Endothelial cell of umbilical vein (primary cell): Measurements from ENCODE around the gene PNMA6F. TPM values are rescaled to one million over a fixed set of nuclear protein-coding genes. Genes with fewer than 3 reads are reported as not detected.

Source experiments
- Bru-seq: library from RNA; stranded (reverse); fragments of 400-500 nt; gene quantifications from one replicate; lab custom pipeline; 2021; lab: Mats Ljungman, UMichigan
- BruChase-seq, 2 experiments: library from RNA; stranded (reverse); fragments of 400-500 nt; gene quantifications; one replicate each; lab custom pipeline; 2021; lab: Mats Ljungman, UMichigan
- BruUV-seq: library from RNA; stranded (reverse); fragments of 400-500 nt; replicated peaks from 2 replicates; lab custom pipeline; 2021; lab: Mats Ljungman, UMichigan
- CTCF ChIA-PET: fragments of 300-600, 350-600 bp; sonication (Branson Sonifier 250); formaldehyde crosslinking; loops from one replicate; lab custom pipeline; 2021; ENCODE audit warnings: antibody characterized with exemption, inconsistent platforms; lab: Charles Lee
- POLR2A ChIA-PET: fragments of 300-600, 350-600 bp; sonication (Branson Sonifier 250); formaldehyde crosslinking; loops from one replicate; lab custom pipeline; 2021; ENCODE audit warnings: antibody characterized with exemption, inconsistent platforms; lab: Charles Lee
- DNase-seq: peaks from one replicate; pipeline ENCODE4 v3.0.0-alpha.2; 2011; ENCODE audit warnings: low read depth, low spot score
- FAIRE-seq: peaks from 2 replicates; lab custom pipeline; 2011; peaks lifted over from hg19 to GRCh38; lab: Jason Lieb, UNC
- H2AFZ ChIP-seq: 2 replicates; pipeline ENCODE4 v1.6.0; 2012; ENCODE audit warnings: low read depth, low read length, control low read depth, inconsistent platforms
- H3K27ac ChIP-seq: 2 replicates; pipeline ENCODE4 v1.5.1; 2011; ENCODE audit warnings: low read depth, mild to moderate bottlenecking, control low read depth, low read length, moderate library complexity; ENCODE audit not compliant: insufficient read depth
- H3K27me3 ChIP-seq, 2 experiments: 2 replicates each; pipeline versions ENCODE4 v1.6.0 to v1.6.1; 2011; ENCODE audit warnings: low read length in 2 of 2, mixed read lengths in 1 of 2; ENCODE audit not compliant: control insufficient read depth in 2 of 2, insufficient read depth in 2 of 2
- H3K36me3 ChIP-seq, 2 experiments: 2 replicates in 1 of 2; 3 replicates in 1 of 2; pipeline ENCODE4 v1.5.1; 2011; ENCODE audit warnings: low read length in 2 of 2, mild to moderate bottlenecking in 1 of 2, moderate library complexity in 1 of 2; ENCODE audit not compliant: control insufficient read depth in 2 of 2, insufficient read depth in 2 of 2; ENCODE audit errors: extremely low read depth in 1 of 2
- H3K4me1 ChIP-seq: 3 replicates; pipeline ENCODE4 v1.5.1; 2011; ENCODE audit warnings: mild to moderate bottlenecking, low read length; ENCODE audit not compliant: control insufficient read depth, insufficient read depth; ENCODE audit errors: extremely low read depth
- H3K4me2 ChIP-seq: 2 replicates; pipeline ENCODE4 v1.6.1; 2011; ENCODE audit warnings: low read length, control low read depth, mixed read lengths; ENCODE audit not compliant: insufficient read depth
- H3K4me3 ChIP-seq, 3 experiments: fragments of 200-600 bp in 1 of 3; sonication (generic), shearing (Covaris generic) in 1 of 3; replicated peaks in 1 of 3; 2 replicates each; pipeline ENCODE4 v1.5.1; 2011 to 2016; ENCODE audit warnings: control low read depth in 3 of 3, low read length in 3 of 3, mild to moderate bottlenecking in 2 of 3, inconsistent platforms in 1 of 3, low read depth in 1 of 3, moderate library complexity in 1 of 3; ENCODE audit not compliant: insufficient read depth in 1 of 3
- H3K79me2 ChIP-seq: 2 replicates; pipeline ENCODE4 v1.6.0; 2012; ENCODE audit warnings: low read length, inconsistent platforms; ENCODE audit not compliant: control insufficient read depth, insufficient read depth
- H3K9ac ChIP-seq: replicated peaks from 2 replicates; pipeline ENCODE3; 2011; ENCODE audit warnings: low read length, control low read depth; ENCODE audit not compliant: insufficient read depth; ENCODE audit errors: extremely low read depth
- H3K9me1 ChIP-seq: replicated peaks from 3 replicates; pipeline ENCODE4 v1.6.0; 2011; ENCODE audit warnings: mild to moderate bottlenecking, low read length; ENCODE audit not compliant: control insufficient read depth, insufficient read depth; ENCODE audit errors: extremely low read depth
- H3K9me3 ChIP-seq: replicated peaks from 2 replicates; pipeline ENCODE4 v1.5.1; 2012; ENCODE audit warnings: low read length, inconsistent platforms; ENCODE audit not compliant: control insufficient read depth, insufficient read depth
- H4K20me1 ChIP-seq: replicated peaks from 2 replicates; pipeline ENCODE3; 2011; ENCODE audit warnings: mild to moderate bottlenecking, low read length; ENCODE audit not compliant: control insufficient read depth, insufficient read depth; ENCODE audit errors: extremely low read depth
- EZH2 ChIP-seq: IDR thresholded peaks from 2 replicates; pipeline ENCODE4 v1.6.1; 2012; ENCODE audit warnings: borderline replicate concordance, low read depth, mild to moderate bottlenecking, moderate library complexity, low read length, inconsistent platforms; ENCODE audit not compliant: severe bottlenecking
- FOS ChIP-seq: IDR thresholded peaks from 2 replicates; pipeline ENCODE4 v1.6.1; 2011; ENCODE audit warnings: mild to moderate bottlenecking, low read length, moderate library complexity, borderline replicate concordance; ENCODE audit not compliant: insufficient read depth
- GATA2 ChIP-seq: IDR thresholded peaks from 2 replicates; pipeline ENCODE4 v1.7.0; 2011; ENCODE audit warnings: low read depth, mild to moderate bottlenecking, moderate library complexity, mixed read lengths, low read length; ENCODE audit not compliant: insufficient read length, insufficient read depth
- JUN ChIP-seq: IDR thresholded peaks from 2 replicates; pipeline ENCODE4 v1.6.1; 2011; ENCODE audit warnings: borderline replicate concordance, low read depth; ENCODE audit not compliant: insufficient read length, insufficient read depth
- MYC ChIP-seq: IDR thresholded peaks from one replicate; pipeline ENCODE4 v1.6.1; 2011; ENCODE audit warnings: mild to moderate bottlenecking, low read depth, low read length
- POLR2A ChIP-seq: IDR thresholded peaks from 2 replicates; pipeline ENCODE4 v1.6.1; 2012; ENCODE audit warnings: low read depth, mild to moderate bottlenecking, control low read depth, low read length
- POLR2AphosphoS5 ChIP-seq: IDR thresholded peaks from 2 replicates; pipeline ENCODE4 v1.6.1; 2012; ENCODE audit warnings: low read depth, mild to moderate bottlenecking, control low read depth, low read length, moderate library complexity; ENCODE audit not compliant: insufficient read depth
- dilution Hi-C: fragments of 300-500 bp; cut with MboI; formaldehyde crosslinking; loops from one replicate; pipeline ENCODE4 v1.15.0; 2019; ENCODE audit warnings: low sequenced_read_pairs; ENCODE audit not compliant: extremely low pct_ligation_motif_present
- intact Hi-C: fragments of 100-400 bp; cut with micrococcal nuclease; formaldehyde crosslinking; loops from one replicate; pipeline ENCODE4 v1.10.0; 2022
- long read RNA-seq: library from polyadenylated mRNA; stranded (forward); transcript quantifications from one replicate; pipeline ENCODE4 v2.0.0, GENCODE V29; 2021
- polyA minus RNA-seq, 3 experiments: library from RNA; depleted of rRNA, polyadenylated mRNA; stranded (reverse); fragments of >200 nt; gene quantifications; 1 replicate in 1 of 3; 2 replicates in 2 of 3; pipeline ENCODE4 v1.2.3, GENCODE V29; 2011
- polyA plus RNA-seq, 4 experiments: library from polyadenylated mRNA; depleted of rRNA in 3 of 4; stranded (reverse) in 3 of 4; unstranded in 1 of 4; fragments of >200 nt; gene quantifications; 2 replicates each; pipeline versions ENCODE4 v1.2.1 to v1.2.3, GENCODE V29; 2011 to 2012; ENCODE audit warnings: missing spikeins in 1 of 4
- total RNA-seq: library from RNA; stranded (reverse); gene quantifications from 2 replicates; pipeline ENCODE4 v1.2.3, GENCODE V29; 2021
- TF ChIP-seq, protein P1 (sequence below): IDR thresholded peaks from 2 replicates; pipeline ENCODE4 v1.6.1; 2011; ENCODE audit not compliant: insufficient read depth, insufficient read length
- TF ChIP-seq, protein P2 (sequence below), 2 donors: IDR thresholded peaks; 1 replicate in 1 of 2; 2 replicates in 1 of 2; pipeline ENCODE4 v1.5.1; 2011; ENCODE audit warnings: low read length in 2 of 2, mild to moderate bottlenecking in 2 of 2, moderate library complexity in 2 of 2, control low read depth in 1 of 2, inconsistent platforms in 1 of 2, low read depth in 1 of 2; ENCODE audit not compliant: insufficient read depth in 1 of 2; ENCODE audit errors: extremely low read depth in 1 of 2

Gene PNMA6F
- total RNA-seq (not detected in 2 replicates), polyA plus RNA-seq (not detected in 2 replicates), polyA minus RNA-seq (not detected in 2 replicates), Bru-seq, nascent RNA (not detected), BruChase-seq, experiment 1, labeled RNA remaining after a 6-hour chase (not detected), BruChase-seq, experiment 2, labeled RNA remaining after a 2-hour chase (not detected)
- not detected in 2 replicates for polyA plus RNA-seq (2011; cell fraction: cytosol; rRNA removed)
- polyA plus RNA-seq (2011; cell fraction: nucleus; rRNA removed) = not detected in 2 replicates
- polyA plus RNA-seq (2012) = not detected in 2 replicates
- not detected for polyA minus RNA-seq (2011; cell fraction: cytosol; rRNA and poly(A)+ RNA removed)
- not detected in 2 replicates for polyA minus RNA-seq (2011; cell fraction: nucleus; rRNA and poly(A)+ RNA removed)
- long read RNA-seq = 0 reads

DNA sequence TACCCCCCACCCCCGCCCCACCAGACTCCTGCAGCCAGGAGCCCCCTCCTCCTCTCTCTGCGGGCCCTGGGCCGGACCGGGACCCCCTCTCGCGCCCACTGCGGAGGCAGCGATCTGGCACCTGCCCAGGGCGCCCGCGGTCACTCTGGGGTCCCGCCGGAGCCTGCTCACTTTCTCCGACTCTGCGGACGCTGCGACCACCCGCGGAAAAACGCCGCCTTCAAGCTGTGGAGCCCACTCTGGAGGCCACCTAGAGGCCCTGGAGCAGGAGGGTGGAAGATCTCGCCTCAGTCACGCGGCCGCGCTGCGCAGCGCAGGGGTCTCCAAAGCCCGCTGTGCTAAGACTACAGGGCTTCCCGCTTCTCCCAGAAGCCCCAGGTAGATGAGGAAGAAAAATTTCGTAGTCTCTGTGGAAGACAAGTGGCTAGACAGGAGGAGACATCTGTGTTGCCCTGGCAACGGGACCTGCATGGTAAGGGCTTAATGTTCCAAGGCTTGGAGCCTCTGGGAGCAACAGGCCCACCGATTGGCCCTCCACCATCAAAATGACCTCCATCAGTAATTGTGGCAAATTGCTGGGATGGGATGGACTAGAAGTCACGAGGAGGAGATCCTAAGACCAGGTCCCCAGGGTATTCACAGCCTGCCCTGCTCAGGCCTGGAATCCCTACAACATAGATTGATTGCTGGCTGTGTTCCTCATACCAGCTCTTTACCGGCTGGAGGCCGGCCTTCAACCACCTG, at the start of gene PNMA6F:
Gene PNMA6F (minus strand): TSS at position 387 of the 744 bp plus-strand sequence. CDS start 1,093 bp downstream, outside the sequence.
- H3K9me3 ChIP-seq = no peaks in the 10 kb centered on the region
- no peaks in the 10 kb centered on the region for H4K20me1 ChIP-seq
- H3K9me1 ChIP-seq = no peaks in the 10 kb centered on the region
- FAIRE-seq (no peak), DNase-seq (no peak)
- peaks cover 5 to 9% of the 10 kb centered on the region in 2 experiments for H3K27me3 ChIP-seq
- H3K79me2 ChIP-seq = no peaks in the 10 kb centered on the region
- no peak within 1 kb of the TSS for H2AFZ ChIP-seq
- H3K36me3 ChIP-seq = no peaks in the 10 kb centered on the region
- TF ChIP-seq EZH2 (peak; percentile 13), POLR2A (no peak)
- no peak within 1 kb of the TSS for H3K9ac ChIP-seq
- H3K4me3 ChIP-seq = no peak within 1 kb of the TSS
- BruUV-seq = no TSS peak
- no peak within 1 kb of the TSS for H3K4me2 ChIP-seq
- H3K27ac ChIP-seq = no peak within 1 kb of the TSS
- no peaks in the 10 kb centered on the region for H3K4me1 ChIP-seq
- POLR2A ChIA-PET = interaction anchor here (0.7 kb wide), 1 partner anchor 155 kb away, joined by 4 read pairs; no protein-coding TSS in a partner anchor
- dilution Hi-C loops (no loop called here), intact Hi-C loops (no loop called here)
- CTCF ChIA-PET = no interaction called here

DNA sequence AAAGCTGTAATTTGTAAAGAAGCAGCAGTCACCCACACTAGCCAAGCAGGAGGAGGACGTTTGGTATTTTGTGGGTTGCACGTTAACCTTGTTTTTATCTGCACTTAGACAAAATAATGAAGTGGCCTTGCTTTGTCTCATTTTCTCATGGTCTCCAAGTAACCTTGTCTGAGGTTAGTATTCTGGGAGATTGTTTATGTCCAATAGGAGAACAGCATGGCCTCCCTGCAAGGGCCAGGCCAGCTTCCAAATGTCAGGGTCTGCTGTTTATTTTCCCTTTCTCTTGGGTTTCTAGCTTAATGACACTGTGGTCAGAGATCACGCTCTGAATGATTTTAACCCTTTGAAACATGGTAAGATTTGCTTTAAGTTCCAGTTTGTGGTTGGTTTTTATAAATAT, 49.7 kb upstream of the PNMA6F start:
- Histone ChIP-seq H2AFZ (no peak overlapping the region), H3K9me1 (no peaks in the 10 kb centered on the region), H3K27me3 (peaks cover 0 to 2% of the 10 kb centered on the region in 2 experiments), H3K79me2 (no peaks in the 10 kb centered on the region), H3K4me1 (no peaks in the 10 kb centered on the region), H3K4me2 (no peak overlapping the region), H4K20me1 (no peaks in the 10 kb centered on the region), H3K9ac (no peak overlapping the region), H3K4me3 (no peak overlapping the region), H3K27ac (no peak overlapping the region), H3K36me3 (no peaks in the 10 kb centered on the region), H3K9me3 (no peaks in the 10 kb centered on the region)
- intact Hi-C loops = no loop called here
- TF ChIP-seq FOS (no peak), POLR2AphosphoS5 (no peak), POLR2A (no peak), MYC (no peak), EZH2 (no peak), GATA2 (no peak), JUN (no peak)
- TF ChIP-seq, protein P1, sequence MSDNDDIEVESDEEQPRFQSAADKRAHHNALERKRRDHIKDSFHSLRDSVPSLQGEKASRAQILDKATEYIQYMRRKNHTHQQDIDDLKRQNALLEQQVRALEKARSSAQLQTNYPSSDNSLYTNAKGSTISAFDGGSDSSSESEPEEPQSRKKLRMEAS = no peak
- TF ChIP-seq, protein P2, sequence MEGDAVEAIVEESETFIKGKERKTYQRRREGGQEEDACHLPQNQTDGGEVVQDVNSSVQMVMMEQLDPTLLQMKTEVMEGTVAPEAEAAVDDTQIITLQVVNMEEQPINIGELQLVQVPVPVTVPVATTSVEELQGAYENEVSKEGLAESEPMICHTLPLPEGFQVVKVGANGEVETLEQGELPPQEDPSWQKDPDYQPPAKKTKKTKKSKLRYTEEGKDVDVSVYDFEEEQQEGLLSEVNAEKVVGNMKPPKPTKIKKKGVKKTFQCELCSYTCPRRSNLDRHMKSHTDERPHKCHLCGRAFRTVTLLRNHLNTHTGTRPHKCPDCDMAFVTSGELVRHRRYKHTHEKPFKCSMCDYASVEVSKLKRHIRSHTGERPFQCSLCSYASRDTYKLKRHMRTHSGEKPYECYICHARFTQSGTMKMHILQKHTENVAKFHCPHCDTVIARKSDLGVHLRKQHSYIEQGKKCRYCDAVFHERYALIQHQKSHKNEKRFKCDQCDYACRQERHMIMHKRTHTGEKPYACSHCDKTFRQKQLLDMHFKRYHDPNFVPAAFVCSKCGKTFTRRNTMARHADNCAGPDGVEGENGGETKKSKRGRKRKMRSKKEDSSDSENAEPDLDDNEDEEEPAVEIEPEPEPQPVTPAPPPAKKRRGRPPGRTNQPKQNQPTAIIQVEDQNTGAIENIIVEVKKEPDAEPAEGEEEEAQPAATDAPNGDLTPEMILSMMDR (IDR thresholded peaks at IDR 0.05; ENCODE audit: extremely low read depth in 1 of 2, insufficient read depth in 1 of 2, low read depth in 1 of 2, low read length in 2 of 2) = no peak
- FAIRE-seq = peak; percentile 35
- no peak for DNase-seq
- dilution Hi-C loops = no loop called here
- CTCF ChIA-PET = no interaction called here
- no TSS peak for BruUV-seq
- POLR2A ChIA-PET = no interaction called here
